NB4 (cell line): Measurements from ENCODE around the gene HS6ST3.

ENCODE experiments used
- MYC ChIP-seq: IDR thresholded peaks from 2 replicates; pipeline ENCODE4 v1.6.1; 2011; ENCODE audit warnings: low read depth, low read length
- TF ChIP-seq, protein P1 (sequence below): IDR thresholded peaks from one replicate; pipeline ENCODE4 v1.5.1; 2012; ENCODE audit warnings: low read depth, low read length

DNA sequence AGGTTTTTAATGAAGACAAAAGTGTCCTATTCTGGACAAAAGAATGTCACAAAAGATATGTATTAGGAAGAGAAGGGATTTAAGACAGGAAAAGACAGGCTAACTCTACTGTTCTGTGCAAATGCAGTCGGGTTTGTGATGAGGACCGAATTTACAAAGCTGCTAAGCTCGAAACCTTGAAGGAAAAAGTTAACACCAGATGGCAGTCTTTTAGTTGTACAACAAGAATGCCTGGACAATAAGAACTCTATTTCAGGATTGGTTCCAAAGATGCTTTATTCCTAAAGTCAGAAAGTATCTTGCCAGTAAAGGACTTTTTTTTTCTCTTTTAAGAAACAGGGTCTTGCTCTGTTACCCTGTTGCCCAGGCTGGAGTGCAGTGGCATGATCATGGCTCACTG is 51.1 kb downstream of the HS6ST3 start:
- TF ChIP-seq, protein P1, sequence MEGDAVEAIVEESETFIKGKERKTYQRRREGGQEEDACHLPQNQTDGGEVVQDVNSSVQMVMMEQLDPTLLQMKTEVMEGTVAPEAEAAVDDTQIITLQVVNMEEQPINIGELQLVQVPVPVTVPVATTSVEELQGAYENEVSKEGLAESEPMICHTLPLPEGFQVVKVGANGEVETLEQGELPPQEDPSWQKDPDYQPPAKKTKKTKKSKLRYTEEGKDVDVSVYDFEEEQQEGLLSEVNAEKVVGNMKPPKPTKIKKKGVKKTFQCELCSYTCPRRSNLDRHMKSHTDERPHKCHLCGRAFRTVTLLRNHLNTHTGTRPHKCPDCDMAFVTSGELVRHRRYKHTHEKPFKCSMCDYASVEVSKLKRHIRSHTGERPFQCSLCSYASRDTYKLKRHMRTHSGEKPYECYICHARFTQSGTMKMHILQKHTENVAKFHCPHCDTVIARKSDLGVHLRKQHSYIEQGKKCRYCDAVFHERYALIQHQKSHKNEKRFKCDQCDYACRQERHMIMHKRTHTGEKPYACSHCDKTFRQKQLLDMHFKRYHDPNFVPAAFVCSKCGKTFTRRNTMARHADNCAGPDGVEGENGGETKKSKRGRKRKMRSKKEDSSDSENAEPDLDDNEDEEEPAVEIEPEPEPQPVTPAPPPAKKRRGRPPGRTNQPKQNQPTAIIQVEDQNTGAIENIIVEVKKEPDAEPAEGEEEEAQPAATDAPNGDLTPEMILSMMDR = peak; percentile 6
- no peak for TF ChIP-seq MYC
